ENCODE measurements around the gene PLEKHA7.

GRCh38 chr11:16813126-16813525, 201.1 kb downstream of the PLEKHA7 start:
- TF ChIP-seq POLR2A (IDR thresholded peaks at IDR 0.05; ENCODE audit: low read length) (no peak), GATA1 (IDR thresholded peaks at IDR 0.05; ENCODE audit: low read depth, low read length) (no peak)
